Upper lobe of right lung (tissue), 1 donor: Measurements from ENCODE around the gene FBXO28. TPM values are rescaled to one million over a fixed set of nuclear protein-coding genes. Genes with fewer than 3 reads are reported as not detected.

Source experiments
- ATAC-seq: fragments of 200-7000 bp; cut with Tn5 transposase; one replicate; pipeline ENCODE4 v1.9.1; 2020; ENCODE audit warnings: mild to moderate bottlenecking, moderate library complexity
- DNase-seq: peaks from one replicate; pipeline ENCODE4 v3.0.0-alpha.2; 2020
- H3K27ac ChIP-seq: fragments of 200-600 bp; one replicate; pipeline ENCODE4 v1.8.0; 2022
- H3K27me3 ChIP-seq: fragments of 200-600 bp; one replicate; pipeline ENCODE4 v1.8.0; 2022; ENCODE audit warnings: mild to moderate bottlenecking
- H3K36me3 ChIP-seq: fragments of 200-600 bp; one replicate; pipeline ENCODE4 v1.8.0; 2022
- H3K4me1 ChIP-seq: fragments of 200-600 bp; one replicate; pipeline ENCODE4 v1.8.0; 2022
- H3K4me3 ChIP-seq: fragments of 200-600 bp; one replicate; pipeline ENCODE4 v1.8.0; 2022; ENCODE audit warnings: mild to moderate bottlenecking
- H3K9me3 ChIP-seq: fragments of 200-600 bp; one replicate; pipeline ENCODE4 v1.8.0; 2022
- CTCF ChIP-seq: fragments of 200-600 bp; IDR thresholded peaks from one replicate; pipeline ENCODE4 v1.8.0; 2022; ENCODE audit warnings: antibody characterized with exemption
- intact Hi-C: fragments of 100-400 bp; cut with DNase I; formaldehyde crosslinking; loops from one replicate; pipeline ENCODE4 v1.11.0; 2022
- total RNA-seq: library from RNA; stranded (reverse); fragmentation: NEBNext Ultra II Directional; extraction: Animal tissue kit (Norgen Biotek cat#: 25700); gene quantifications from one replicate; pipeline ENCODE4 v1.2.1, GENCODE V29; 2021
- donor health status: DM: no; HTN: yes; CAD: no; lungs with severe emphysema.

FBXO28 gene
- total RNA-seq, 1 donor from 2014 or later: 24.9 TPM

GRCh38 chr1:224090116-224090515 is 23.8 kb upstream of the FBXO28 start:
- ATAC-seq (no peak), DNase-seq (no peak)
- Histone ChIP-seq H3K9me3 (no peaks in the 10 kb centered on the region), H3K27ac (no peak overlapping the region), H3K4me1 (no peaks in the 10 kb centered on the region), H3K36me3 (no peaks in the 10 kb centered on the region), H3K27me3 (no peaks in the 10 kb centered on the region), H3K4me3 (no peak overlapping the region)
- intact Hi-C loops: no loop called here
- no peak for TF ChIP-seq CTCF

- ATAC-seq: no peak
- Histone ChIP-seq H3K4me1 (no peaks in the 10 kb centered on the region), H3K27me3 (no peaks in the 10 kb centered on the region), H3K4me3 (no peak overlapping the region), H3K27ac (no peak overlapping the region), H3K9me3 (no peaks in the 10 kb centered on the region), H3K36me3 (no peaks in the 10 kb centered on the region)
- no peak for DNase-seq
- intact Hi-C loops: no loop called here
- TF ChIP-seq CTCF: no peak
Measured at GRCh38 chr1:224092111-224092510, 21.8 kb upstream of the FBXO28 start.

GRCh38 chr1:224092601-224093000 is 21.3 kb upstream of the FBXO28 start:
- DNase-seq: no peak
- ATAC-seq: no peak
- H3K4me3 ChIP-seq: no peak overlapping the region
- H3K4me1 ChIP-seq: no peaks in the 10 kb centered on the region
- no peaks in the 10 kb centered on the region for H3K36me3 ChIP-seq
- H3K27ac ChIP-seq: no peak overlapping the region
- H3K9me3 ChIP-seq: no peaks in the 10 kb centered on the region
- intact Hi-C loops: no loop called here
- TF ChIP-seq CTCF: no peak
- H3K27me3 ChIP-seq: no peaks in the 10 kb centered on the region

GRCh38 chr1:224095339-224095738 is 18.6 kb upstream of the FBXO28 start:
- no peaks in the 10 kb centered on the region for H3K9me3 ChIP-seq
- ATAC-seq (no peak), DNase-seq (no peak)
- no peak for TF ChIP-seq CTCF
- no peak overlapping the region for H3K27ac ChIP-seq
- no peak overlapping the region for H3K4me3 ChIP-seq
- H3K4me1 ChIP-seq: no peaks in the 10 kb centered on the region
- H3K36me3 ChIP-seq: no peaks in the 10 kb centered on the region
- intact Hi-C loops: no loop called here
- H3K27me3 ChIP-seq: no peaks in the 10 kb centered on the region

GRCh38 chr1:224095867-224096266 is 18.0 kb upstream of the FBXO28 start:
- no peaks in the 10 kb centered on the region for H3K4me1 ChIP-seq
- intact Hi-C loops: no loop called here
- no peak overlapping the region for H3K4me3 ChIP-seq
- no peak for TF ChIP-seq CTCF
- H3K27ac ChIP-seq: no peak overlapping the region
- H3K27me3 ChIP-seq: no peaks in the 10 kb centered on the region
- ATAC-seq (no peak), DNase-seq (no peak)
- H3K9me3 ChIP-seq: no peaks in the 10 kb centered on the region
- H3K36me3 ChIP-seq: no peaks in the 10 kb centered on the region

- ATAC-seq: no peak
- no peaks in the 10 kb centered on the region for H3K9me3 ChIP-seq
- H3K27ac ChIP-seq: no peak overlapping the region
- H3K36me3 ChIP-seq: no peaks in the 10 kb centered on the region
- intact Hi-C loops: no loop called here
- no peaks in the 10 kb centered on the region for H3K27me3 ChIP-seq
- H3K4me3 ChIP-seq: no peak overlapping the region
- H3K4me1 ChIP-seq: no peaks in the 10 kb centered on the region
- no peak for DNase-seq
- TF ChIP-seq CTCF: no peak
Measured at GRCh38 chr1:224096773-224097172, 17.1 kb upstream of the FBXO28 start.
